ENCODE measurements around the gene GP1BA.

Gene GP1BA

DNA sequence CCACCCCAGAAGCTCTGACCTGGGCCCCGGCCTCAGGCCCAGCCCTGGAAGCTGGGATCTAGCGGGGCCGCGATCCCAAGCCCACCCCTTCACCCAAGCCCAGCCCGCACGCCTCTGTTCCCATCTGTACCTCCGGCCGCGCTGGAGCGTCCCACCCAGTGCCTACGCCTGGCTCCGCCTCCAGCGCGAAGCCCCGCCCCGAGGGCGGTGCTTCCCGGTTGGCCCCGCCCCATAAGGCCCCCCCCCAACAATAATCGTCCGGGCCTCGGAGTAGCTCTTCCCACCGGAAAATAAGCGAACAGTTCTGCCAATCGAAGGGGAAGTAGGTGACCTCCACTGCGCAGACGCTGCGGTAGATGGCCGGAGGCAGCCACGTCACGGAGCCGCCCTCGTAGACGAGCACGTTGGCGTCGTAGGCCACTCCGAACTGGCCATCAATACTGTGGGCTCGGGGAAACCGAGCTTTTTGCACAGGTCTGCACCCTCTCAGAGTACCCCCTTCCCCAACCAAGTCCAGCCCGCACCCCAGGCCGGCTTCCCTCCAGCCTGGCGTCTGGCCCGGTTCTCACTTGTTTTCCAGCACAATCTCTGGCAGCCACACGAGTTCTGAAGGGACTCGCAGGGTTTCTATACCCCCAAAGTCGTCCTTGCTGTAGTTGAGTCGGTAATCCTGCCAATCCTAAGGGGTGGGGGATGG, 30.3 kb upstream of the GP1BA start (continued):
- TF ChIP-seq, protein P1, sequence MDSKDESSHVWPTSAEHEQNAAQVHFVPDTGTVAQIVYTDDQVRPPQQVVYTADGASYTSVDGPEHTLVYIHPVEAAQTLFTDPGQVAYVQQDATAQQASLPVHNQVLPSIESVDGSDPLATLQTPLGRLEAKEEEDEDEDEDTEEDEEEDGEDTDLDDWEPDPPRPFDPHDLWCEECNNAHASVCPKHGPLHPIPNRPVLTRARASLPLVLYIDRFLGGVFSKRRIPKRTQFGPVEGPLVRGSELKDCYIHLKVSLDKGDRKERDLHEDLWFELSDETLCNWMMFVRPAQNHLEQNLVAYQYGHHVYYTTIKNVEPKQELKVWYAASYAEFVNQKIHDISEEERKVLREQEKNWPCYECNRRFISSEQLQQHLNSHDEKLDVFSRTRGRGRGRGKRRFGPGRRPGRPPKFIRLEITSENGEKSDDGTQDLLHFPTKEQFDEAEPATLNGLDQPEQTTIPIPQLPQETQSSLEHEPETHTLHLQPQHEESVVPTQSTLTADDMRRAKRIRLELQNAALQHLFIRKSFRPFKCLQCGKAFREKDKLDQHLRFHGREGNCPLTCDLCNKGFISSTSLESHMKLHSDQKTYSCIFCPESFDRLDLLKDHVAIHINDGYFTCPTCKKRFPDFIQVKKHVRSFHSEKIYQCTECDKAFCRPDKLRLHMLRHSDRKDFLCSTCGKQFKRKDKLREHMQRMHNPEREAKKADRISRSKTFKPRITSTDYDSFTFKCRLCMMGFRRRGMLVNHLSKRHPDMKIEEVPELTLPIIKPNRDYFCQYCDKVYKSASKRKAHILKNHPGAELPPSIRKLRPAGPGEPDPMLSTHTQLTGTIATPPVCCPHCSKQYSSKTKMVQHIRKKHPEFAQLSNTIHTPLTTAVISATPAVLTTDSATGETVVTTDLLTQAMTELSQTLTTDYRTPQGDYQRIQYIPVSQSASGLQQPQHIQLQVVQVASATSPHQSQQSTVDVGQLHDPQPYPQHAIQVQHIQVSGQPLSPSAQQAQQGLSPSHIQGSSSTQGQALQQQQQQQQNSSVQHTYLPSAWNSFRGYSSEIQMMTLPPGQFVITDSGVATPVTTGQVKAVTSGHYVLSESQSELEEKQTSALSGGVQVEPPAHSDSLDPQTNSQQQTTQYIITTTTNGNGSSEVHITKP (tag by site-specific recombination; IDR thresholded peaks at IDR 0.05) = no peak
- TF ChIP-seq ZNF426 (tag by site-specific recombination; IDR thresholded peaks at IDR 0.05) = no peak
- TF ChIP-seq ZFP37 (tag by site-specific recombination; IDR thresholded peaks at IDR 0.05) = no peak
- peak; percentile 57; the same call in 1 of the 2 replicates for TF ChIP-seq KLF8 (tag by site-specific recombination; IDR thresholded peaks at IDR 0.05)
- TF ChIP-seq, protein P2, sequence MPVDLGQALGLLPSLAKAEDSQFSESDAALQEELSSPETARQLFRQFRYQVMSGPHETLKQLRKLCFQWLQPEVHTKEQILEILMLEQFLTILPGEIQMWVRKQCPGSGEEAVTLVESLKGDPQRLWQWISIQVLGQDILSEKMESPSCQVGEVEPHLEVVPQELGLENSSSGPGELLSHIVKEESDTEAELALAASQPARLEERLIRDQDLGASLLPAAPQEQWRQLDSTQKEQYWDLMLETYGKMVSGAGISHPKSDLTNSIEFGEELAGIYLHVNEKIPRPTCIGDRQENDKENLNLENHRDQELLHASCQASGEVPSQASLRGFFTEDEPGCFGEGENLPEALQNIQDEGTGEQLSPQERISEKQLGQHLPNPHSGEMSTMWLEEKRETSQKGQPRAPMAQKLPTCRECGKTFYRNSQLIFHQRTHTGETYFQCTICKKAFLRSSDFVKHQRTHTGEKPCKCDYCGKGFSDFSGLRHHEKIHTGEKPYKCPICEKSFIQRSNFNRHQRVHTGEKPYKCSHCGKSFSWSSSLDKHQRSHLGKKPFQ (tag by site-specific recombination; IDR thresholded peaks at IDR 0.05) = no peak
- TF ChIP-seq, protein P3, sequence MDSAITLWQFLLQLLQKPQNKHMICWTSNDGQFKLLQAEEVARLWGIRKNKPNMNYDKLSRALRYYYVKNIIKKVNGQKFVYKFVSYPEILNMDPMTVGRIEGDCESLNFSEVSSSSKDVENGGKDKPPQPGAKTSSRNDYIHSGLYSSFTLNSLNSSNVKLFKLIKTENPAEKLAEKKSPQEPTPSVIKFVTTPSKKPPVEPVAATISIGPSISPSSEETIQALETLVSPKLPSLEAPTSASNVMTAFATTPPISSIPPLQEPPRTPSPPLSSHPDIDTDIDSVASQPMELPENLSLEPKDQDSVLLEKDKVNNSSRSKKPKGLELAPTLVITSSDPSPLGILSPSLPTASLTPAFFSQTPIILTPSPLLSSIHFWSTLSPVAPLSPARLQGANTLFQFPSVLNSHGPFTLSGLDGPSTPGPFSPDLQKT (IDR thresholded peaks at IDR 0.05; ENCODE audit: borderline replicate concordance, low read depth, low read length) = no peak
- TF ChIP-seq ZNF548 (tag by site-specific recombination; IDR thresholded peaks at IDR 0.05) = no peak
- TF ChIP-seq ZNF514 (tag by site-specific recombination; IDR thresholded peaks at IDR 0.05) = no peak
- TF ChIP-seq GLIS1 (tag by site-specific recombination; IDR thresholded peaks at IDR 0.05) = no peak
- peak; percentile 31 for TF ChIP-seq SP2 (tag by site-specific recombination; IDR thresholded peaks at IDR 0.05)
- TF ChIP-seq ZNF549 (tag by site-specific recombination; IDR thresholded peaks at IDR 0.05) = no peak

DNA sequence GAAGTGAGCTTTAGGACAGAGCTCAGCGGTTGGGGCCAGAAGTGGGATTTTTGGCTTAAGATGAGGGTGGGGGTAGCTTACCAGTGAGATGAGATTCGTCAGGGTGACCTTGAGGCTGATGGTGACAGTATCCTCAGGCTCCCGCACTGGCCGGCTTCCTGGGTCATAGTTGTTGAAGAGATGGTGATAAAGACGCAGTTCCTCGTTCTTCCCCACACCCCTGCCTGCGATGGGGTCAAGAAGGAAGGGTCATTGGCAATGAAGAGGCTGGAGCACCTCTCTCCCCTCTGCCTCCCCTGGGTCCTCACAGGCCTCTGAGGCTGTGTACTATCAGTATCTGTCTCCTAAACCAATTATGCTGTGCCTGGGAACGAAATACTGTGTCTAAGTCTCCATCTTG, 29.5 kb upstream of the GP1BA start:
- ChIA-PET POLR2A (interaction anchor here (2.0 kb wide), 1 partner anchor 112 kb away, joined by 4 read pairs; no protein-coding TSS in a partner anchor), CTCF (interaction anchor here (0.5 to 1.9 kb wide), 18 partner anchors 10 to 480 kb away, joined by 3 to 8 read pairs (median 3); partner anchors contain the start of genes RNF167 and SLC25A11)
- no peak overlapping the region for H3K4me3 ChIP-seq (ENCODE audit: low read depth, low read length)
- peaks cover 0 to 22% of the 10 kb centered on the region in 2 experiments; a peak in 1 of 3 replicates for H3K36me3 ChIP-seq (ENCODE audit: control insufficient read depth in 2 of 2, insufficient read depth in 1 of 2, low read length in 2 of 2)
- no peak overlapping the region for H3K27ac ChIP-seq (ENCODE audit: extremely low read depth, low read depth, low read length)
- TF ChIP-seq ZNF610 (tag by site-specific recombination; IDR thresholded peaks at IDR 0.05; ENCODE audit: borderline replicate concordance) (no peak), ZNF791 (tag by site-specific recombination; IDR thresholded peaks at IDR 0.05) (no peak), YY1 (tag by site-specific recombination; IDR thresholded peaks at IDR 0.05) (no peak), ZNF544 (tag by site-specific recombination; IDR thresholded peaks at IDR 0.05) (no peak), ZNF521 (tag by site-specific recombination; IDR thresholded peaks at IDR 0.05) (no peak), ZSCAN16 (tag by site-specific recombination; IDR thresholded peaks at IDR 0.05) (no peak), ZNF202 (tag by site-specific recombination; IDR thresholded peaks at IDR 0.05; ENCODE audit: borderline replicate concordance) (no peak), ZNF416 (tag by site-specific recombination; IDR thresholded peaks at IDR 0.05) (no peak), ZFP69B (tag by site-specific recombination; IDR thresholded peaks at IDR 0.05) (no peak), REPIN1 (tag by site-specific recombination; IDR thresholded peaks at IDR 0.05; ENCODE audit: low read depth) (no peak), HOXC10 (CRISPR knock-in tag; IDR thresholded peaks at IDR 0.05) (no peak)
- TF ChIP-seq, protein P4, sequence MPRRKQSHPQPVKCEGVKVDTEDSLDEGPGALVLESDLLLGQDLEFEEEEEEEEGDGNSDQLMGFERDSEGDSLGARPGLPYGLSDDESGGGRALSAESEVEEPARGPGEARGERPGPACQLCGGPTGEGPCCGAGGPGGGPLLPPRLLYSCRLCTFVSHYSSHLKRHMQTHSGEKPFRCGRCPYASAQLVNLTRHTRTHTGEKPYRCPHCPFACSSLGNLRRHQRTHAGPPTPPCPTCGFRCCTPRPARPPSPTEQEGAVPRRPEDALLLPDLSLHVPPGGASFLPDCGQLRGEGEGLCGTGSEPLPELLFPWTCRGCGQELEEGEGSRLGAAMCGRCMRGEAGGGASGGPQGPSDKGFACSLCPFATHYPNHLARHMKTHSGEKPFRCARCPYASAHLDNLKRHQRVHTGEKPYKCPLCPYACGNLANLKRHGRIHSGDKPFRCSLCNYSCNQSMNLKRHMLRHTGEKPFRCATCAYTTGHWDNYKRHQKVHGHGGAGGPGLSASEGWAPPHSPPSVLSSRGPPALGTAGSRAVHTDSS (tag by site-specific recombination; IDR thresholded peaks at IDR 0.05) = no peak
- H3K4me1 ChIP-seq (ENCODE audit: control insufficient read depth, insufficient read depth, low read length) = peaks cover 3% of the 10 kb centered on the region; the same call in 1 of the 2 replicates
- H3K9me3 ChIP-seq (ENCODE audit: control insufficient read depth, insufficient read depth, low read depth, low read length) = no peaks in the 10 kb centered on the region

Measured in HEK293 (cell line).